B cell (primary cell): ENCODE data around the gene CHTOP. TPM values are rescaled to one million over a fixed set of nuclear protein-coding genes. Genes with fewer than 3 reads are reported as not detected.

Source experiments
- ATAC-seq: fragments of 200-7000 bp; cut with Tn5 transposase; one replicate; pipeline ENCODE4 v1.10.0; 2021; ENCODE audit warnings: low read depth, mild to moderate bottlenecking, moderate number of reproducible peaks, moderate library complexity
- CTCF ChIA-PET: fragments of 350-600 bp; sonication (Branson Sonifier 250); formaldehyde crosslinking; loops from one replicate; lab custom pipeline; 2021; ENCODE audit warnings: antibody characterized with exemption, inconsistent platforms; lab: Charles Lee
- POLR2A ChIA-PET: fragments of 350-600 bp; sonication (Branson Sonifier 250); formaldehyde crosslinking; loops from one replicate; lab custom pipeline; 2021; ENCODE audit warnings: antibody characterized with exemption; lab: Charles Lee
- DNase-seq: peaks from one replicate; pipeline ENCODE4 v3.0.0; 2013
- H2AFZ ChIP-seq: 2 replicates; pipeline ENCODE4 v1.6.1; 2012; ENCODE audit warnings: mild to moderate bottlenecking, low read depth, low read length; ENCODE audit not compliant: insufficient read depth, poor library complexity, severe bottlenecking
- H3K27ac ChIP-seq, 2 donors: 1 replicate in 1 of 2; 2 replicates in 1 of 2; pipeline ENCODE4 v1.5.1; 2012 to 2013; ENCODE audit warnings: low read length in 2 of 2, mild to moderate bottlenecking in 2 of 2, moderate library complexity in 1 of 2
- H3K27me3 ChIP-seq, 4 experiments: fragments of 200-600 bp in 1 of 4; sonication (generic) in 1 of 4; replicated peaks in 1 of 4; 1 replicate in 2 of 4; 2 replicates in 2 of 4; pipeline versions ENCODE4 v1.6.1 to v1.7.0; 2013 to 2016; ENCODE audit warnings: low read length in 3 of 4, mild to moderate bottlenecking in 2 of 4, mixed read lengths in 1 of 4, moderate library complexity in 1 of 4; ENCODE audit not compliant: insufficient read depth in 4 of 4, control insufficient read depth in 3 of 4; ENCODE audit errors: control extremely low read depth in 1 of 4
- H3K36me3 ChIP-seq, 2 experiments: replicated peaks in 1 of 2; 1 replicate in 1 of 2; 2 replicates in 1 of 2; pipeline versions ENCODE4 v1.6.1 to v1.7.1; 2013; ENCODE audit warnings: low read length in 1 of 2; ENCODE audit not compliant: insufficient read depth in 2 of 2, control insufficient read depth in 1 of 2; ENCODE audit errors: control extremely low read depth in 1 of 2, extremely low read depth in 1 of 2
- H3K4me1 ChIP-seq, 2 donors: fragments of 200-600 bp in 1 of 2; sonication (generic) in 1 of 2; 1 replicate in 1 of 2; 2 replicates in 1 of 2; pipeline versions ENCODE4 v1.5.1 to v1.6.1; 2013 to 2017; ENCODE audit warnings: low read length in 2 of 2; ENCODE audit not compliant: control insufficient read depth in 2 of 2, insufficient read depth in 2 of 2
- H3K4me2 ChIP-seq: replicated peaks from 2 replicates; pipeline ENCODE3; 2012; ENCODE audit warnings: mild to moderate bottlenecking, low read depth, low read length; ENCODE audit not compliant: poor library complexity, severe bottlenecking
- H3K4me3 ChIP-seq, 5 experiments: fragments of 200-600 bp in 1 of 5; sonication (generic) in 1 of 5; 1 replicate in 3 of 5; 2 replicates in 2 of 5; pipeline versions ENCODE4 v1.5.1 to v1.7.0; 2011 to 2016; ENCODE audit warnings: low read length in 4 of 5, mild to moderate bottlenecking in 4 of 5, low read depth in 2 of 5, control low read depth in 1 of 5, moderate library complexity in 1 of 5; ENCODE audit not compliant: insufficient read depth in 1 of 5; ENCODE audit errors: control extremely low read depth in 1 of 5, extremely low read depth in 1 of 5
- H3K79me2 ChIP-seq: fragments of 200-600 bp; sonication (generic); one replicate; pipeline ENCODE4 v1.6.0; 2016; ENCODE audit warnings: low read length; ENCODE audit not compliant: control insufficient read depth, insufficient read depth
- H3K9ac ChIP-seq: fragments of 200-600 bp; sonication (generic); 2 replicates; pipeline ENCODE4 v1.6.1; 2017; ENCODE audit warnings: mild to moderate bottlenecking, low read length, moderate library complexity
- H3K9me3 ChIP-seq, 3 donors: one replicate each; pipeline versions ENCODE4 v1.6.1 to v1.7.1; 2013; ENCODE audit warnings: low read length in 2 of 3; ENCODE audit not compliant: control insufficient read depth in 2 of 3, insufficient read depth in 1 of 3; ENCODE audit errors: control extremely low read depth in 1 of 3
- H4K20me1 ChIP-seq: 2 replicates; pipeline ENCODE4 v1.6.0; 2012; ENCODE audit warnings: mild to moderate bottlenecking, low read length; ENCODE audit not compliant: insufficient read depth, control insufficient read depth, poor library complexity, severe bottlenecking
- H3K27ac Mint-ChIP-seq: one replicate; pipeline ENCODE4 v1.8.0; 2021; ENCODE audit warnings: mixed read lengths
- H3K27me3 Mint-ChIP-seq: one replicate; pipeline ENCODE4 v1.8.0; 2021; ENCODE audit warnings: mixed read lengths
- H3K4me1 Mint-ChIP-seq: one replicate; pipeline ENCODE4 v1.8.0; 2021; ENCODE audit warnings: mixed read lengths
- H3K4me3 Mint-ChIP-seq: one replicate; pipeline ENCODE4 v1.8.0; 2021; ENCODE audit warnings: mixed read lengths
- H3K9me3 Mint-ChIP-seq: one replicate; pipeline ENCODE4 v1.8.0; 2022; ENCODE audit warnings: mixed read lengths; ENCODE audit not compliant: insufficient read depth
- CTCF ChIP-seq: fragments of 200-600 bp; IDR thresholded peaks from one replicate; pipeline ENCODE4 v1.8.0; 2022; ENCODE audit warnings: antibody characterized with exemption, mild to moderate bottlenecking
- EZH2 ChIP-seq: IDR thresholded peaks from 2 replicates; pipeline ENCODE4 v1.6.1; 2012; ENCODE audit warnings: borderline replicate concordance, low read depth, mild to moderate bottlenecking, moderate library complexity, low read length; ENCODE audit not compliant: insufficient read depth, poor library complexity, severe bottlenecking
- WGBS: methylation state at CpG from one replicate; pipeline ENCODE4 v1.1.5; 2013; ENCODE audit warnings: missing lambda C conversion rate; ENCODE audit not compliant: insufficient coverage; 5-methylcytosine and 5-hydroxymethylcytosine counted together
- intact Hi-C: fragments of 100-400 bp; cut with micrococcal nuclease; formaldehyde crosslinking; loops from one replicate; pipeline ENCODE4 v1.10.0; 2022
- polyA plus RNA-seq: library from polyadenylated mRNA; depleted of rRNA; stranded (reverse); fragments of >200 nt; gene quantifications from 2 replicates; pipeline ENCODE4 v1.2.3, GENCODE V29; 2012
- total RNA-seq, 2 donors: library from RNA; stranded (reverse); fragments of 120-200 nt in 1 of 2; gene quantifications; 1 replicate in 1 of 2; 2 replicates in 1 of 2; pipeline versions ENCODE4 v1.2.3 to v1.2.4, GENCODE V29; 2013 to 2022

CHTOP gene
- total and polyA plus RNA-seq, 2 donors (not counting 1 experiment from before 2014, with no cell fraction given), result 87.0 to 156 TPM

DNA sequence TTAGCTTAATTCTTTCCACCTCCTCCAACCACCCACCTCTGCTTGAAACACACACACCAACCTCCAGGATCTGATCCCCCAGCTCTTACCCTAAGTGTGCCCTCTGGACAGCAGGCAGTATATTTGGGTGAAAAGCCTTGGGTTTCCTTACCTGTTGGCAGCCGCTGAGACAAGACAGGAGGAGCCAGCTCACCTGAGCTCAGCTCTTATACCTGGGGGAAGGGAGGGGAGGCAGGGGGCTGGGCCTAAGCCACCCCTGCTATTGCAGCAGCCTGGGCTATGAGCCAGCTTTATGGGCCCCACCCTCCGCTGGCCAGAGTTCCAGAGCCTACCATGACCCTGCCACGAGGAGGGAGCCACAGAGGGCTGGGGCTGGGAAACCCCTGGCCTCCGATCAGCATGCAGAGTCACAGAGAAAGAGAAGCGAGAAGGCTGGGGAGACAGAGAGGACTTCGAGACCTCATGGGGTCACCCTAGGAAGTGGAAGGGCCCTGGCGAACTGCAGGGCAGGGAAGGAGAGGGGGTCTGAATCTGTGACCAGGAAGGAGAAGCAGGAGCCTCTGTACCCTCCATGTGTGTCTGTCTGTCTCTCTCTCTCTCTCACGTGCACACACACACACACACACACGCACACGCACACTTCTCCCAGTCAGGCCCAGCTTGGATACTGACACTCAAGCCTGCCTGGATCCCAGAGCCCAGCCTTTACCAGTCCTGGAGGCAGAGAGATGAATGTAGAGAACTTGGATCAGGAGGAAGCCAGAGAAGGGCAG lies 17.5 kb upstream of the CHTOP start, which contains the start of gene S100A14:
S100A14 (minus strand) TSS at position 182 of the 773 bp plus-strand sequence. CDS start 467 bp downstream, outside the sequence.
- ChIA-PET CTCF (interaction anchor here (0.5 to 0.7 kb wide), 2 partner anchors 44 to 106 kb away, joined by 3 read pairs; no protein-coding TSS in a partner anchor), POLR2A (no interaction called here)
- Histone ChIP-seq H2AFZ (peak within 1 kb of the TSS; percentile 53), H3K4me3 (no peak within 1 kb of the TSS), H3K27ac (no peak within 1 kb of the TSS), H3K36me3 (no peaks in the 10 kb centered on the region), H3K9ac (no peak within 1 kb of the TSS), H3K79me2 (no peaks in the 10 kb centered on the region), H3K4me2 (no peak within 1 kb of the TSS), H4K20me1 (no peaks in the 10 kb centered on the region), H3K4me1 (peaks cover 10% of the 10 kb centered on the region in 2 donors), H3K9me3 (no peaks in the 10 kb centered on the region), H3K27me3 (no peaks in the 10 kb centered on the region)
- no peak within 1 kb of the TSS for H3K27ac Mint-ChIP-seq
- H3K9me3 Mint-ChIP-seq, result no peaks in the 10 kb centered on the region
- intact Hi-C loops, result no loop called here
- TF ChIP-seq CTCF (no peak), EZH2 (no peak)
- no peaks in the 10 kb centered on the region for H3K27me3 Mint-ChIP-seq
- DNase-seq (no peak), ATAC-seq (no peak)
- no peaks in the 10 kb centered on the region for H3K4me1 Mint-ChIP-seq
- no peak within 1 kb of the TSS for H3K4me3 Mint-ChIP-seq
- WGBS, result 87% methylated on average over 6 of the region's 10 CpGs

GRCh38 chr1:153616917-153617311 lies 17.0 kb upstream of the CHTOP start:
- CTCF ChIA-PET, result interaction anchor here (0.5 to 0.7 kb wide), 2 partner anchors 43 to 107 kb away, joined by 3 read pairs; no protein-coding TSS in a partner anchor
- ATAC-seq, result no peak
- Mint-ChIP-seq H3K27me3 (no peaks in the 10 kb centered on the region), H3K4me3 (no peak overlapping the region), H3K4me1 (no peaks in the 10 kb centered on the region), H3K9me3 (no peaks in the 10 kb centered on the region), H3K27ac (no peak overlapping the region)
- H3K4me3 ChIP-seq, result no peak overlapping the region
- no peak overlapping the region for H3K9ac ChIP-seq
- H3K79me2 ChIP-seq, result no peaks in the 10 kb centered on the region
- H3K4me1 ChIP-seq, result peaks cover 10% of the 10 kb centered on the region in 2 donors
- intact Hi-C loops, result no loop called here
- H3K27ac ChIP-seq, result no peak overlapping the region
- no peak for DNase-seq
- H3K9me3 ChIP-seq, result no peaks in the 10 kb centered on the region
- no peaks in the 10 kb centered on the region for H3K27me3 ChIP-seq
- WGBS, result 94% methylated on average over 4 of the region's 5 CpGs
- TF ChIP-seq EZH2, result no peak
- no peak for TF ChIP-seq CTCF
- H3K36me3 ChIP-seq, result no peaks in the 10 kb centered on the region
- POLR2A ChIA-PET, result no interaction called here
- H2AFZ ChIP-seq, result peak overlapping the region; percentile 53
- no peak overlapping the region for H3K4me2 ChIP-seq
- no peaks in the 10 kb centered on the region for H4K20me1 ChIP-seq
